ENCODE results near the gene CLPX. TPM values are rescaled to one million over a fixed set of nuclear protein-coding genes. Genes with fewer than 3 reads are reported as not detected.

CLPX gene
- total RNA-seq, 1 donor from 2014 or later = 58.7 TPM

DNA sequence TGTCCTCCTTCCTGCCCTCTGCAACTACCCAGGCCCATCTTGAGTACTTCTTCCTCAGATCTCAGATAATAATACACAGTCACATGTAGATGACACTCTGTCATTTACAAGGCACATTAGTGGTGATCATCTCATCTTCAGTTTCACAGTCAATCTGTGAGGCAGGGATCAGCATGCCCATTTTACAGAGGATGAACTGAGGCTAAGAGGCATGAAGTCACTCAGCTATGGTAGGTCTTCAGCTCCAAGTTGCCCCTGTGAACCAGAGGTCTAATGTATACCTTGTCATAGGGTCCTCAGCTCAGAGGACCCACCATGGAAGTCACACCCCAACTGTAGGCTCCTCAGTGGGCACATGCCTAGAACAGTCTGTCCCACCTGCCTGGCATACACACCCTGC, 30.4 kb upstream of the CLPX start:
- Mint-ChIP-seq H3K36me3 (no peaks in the 10 kb centered on the region), H3K4me3 (no peak overlapping the region), H3K27ac (no peak overlapping the region), H3K27me3 (ENCODE audit: low read depth) (no peaks in the 10 kb centered on the region), H3K9me3 (no peaks in the 10 kb centered on the region), H3K4me1 (peaks cover 14% of the 10 kb centered on the region)
- TF ChIP-seq, protein P1, sequence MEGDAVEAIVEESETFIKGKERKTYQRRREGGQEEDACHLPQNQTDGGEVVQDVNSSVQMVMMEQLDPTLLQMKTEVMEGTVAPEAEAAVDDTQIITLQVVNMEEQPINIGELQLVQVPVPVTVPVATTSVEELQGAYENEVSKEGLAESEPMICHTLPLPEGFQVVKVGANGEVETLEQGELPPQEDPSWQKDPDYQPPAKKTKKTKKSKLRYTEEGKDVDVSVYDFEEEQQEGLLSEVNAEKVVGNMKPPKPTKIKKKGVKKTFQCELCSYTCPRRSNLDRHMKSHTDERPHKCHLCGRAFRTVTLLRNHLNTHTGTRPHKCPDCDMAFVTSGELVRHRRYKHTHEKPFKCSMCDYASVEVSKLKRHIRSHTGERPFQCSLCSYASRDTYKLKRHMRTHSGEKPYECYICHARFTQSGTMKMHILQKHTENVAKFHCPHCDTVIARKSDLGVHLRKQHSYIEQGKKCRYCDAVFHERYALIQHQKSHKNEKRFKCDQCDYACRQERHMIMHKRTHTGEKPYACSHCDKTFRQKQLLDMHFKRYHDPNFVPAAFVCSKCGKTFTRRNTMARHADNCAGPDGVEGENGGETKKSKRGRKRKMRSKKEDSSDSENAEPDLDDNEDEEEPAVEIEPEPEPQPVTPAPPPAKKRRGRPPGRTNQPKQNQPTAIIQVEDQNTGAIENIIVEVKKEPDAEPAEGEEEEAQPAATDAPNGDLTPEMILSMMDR (IDR thresholded peaks at IDR 0.05; ENCODE audit: unreplicated experiment) = no peak
- DNase-seq (ENCODE audit: low spot score in 2 of 2, unreplicated experiment in 2 of 2) = no peak

DNA sequence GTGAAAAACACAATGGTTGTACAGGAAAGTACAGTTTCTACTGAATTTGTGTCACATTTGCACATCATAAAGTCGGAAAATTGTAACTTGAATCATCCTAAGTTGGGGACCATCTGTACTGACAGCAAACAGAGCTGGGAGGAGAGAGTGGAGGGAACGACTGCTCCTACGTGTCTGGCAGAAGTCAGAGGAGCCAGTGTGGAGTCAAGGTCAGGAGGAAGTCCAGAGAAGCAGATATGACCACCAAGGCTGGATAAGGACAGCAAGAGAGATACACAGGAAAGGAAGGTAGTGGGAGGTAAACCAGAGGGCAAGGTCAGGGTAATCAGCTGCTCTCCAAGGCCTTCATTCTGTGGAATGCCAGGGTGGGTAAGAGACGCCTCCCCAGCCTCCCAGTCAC, 28.9 kb upstream of the CLPX start:
- no peak overlapping the region for H3K4me3 Mint-ChIP-seq
- H3K4me1 Mint-ChIP-seq = peaks cover 29% of the 10 kb centered on the region
- DNase-seq (ENCODE audit: low spot score in 2 of 2, unreplicated experiment in 2 of 2) = no peak
- TF ChIP-seq, protein P1 (IDR thresholded peaks at IDR 0.05; ENCODE audit: unreplicated experiment) = no peak
- H3K36me3 Mint-ChIP-seq = no peaks in the 10 kb centered on the region
- H3K27me3 Mint-ChIP-seq (ENCODE audit: low read depth) = no peaks in the 10 kb centered on the region
- no peak overlapping the region for H3K27ac Mint-ChIP-seq
- no peaks in the 10 kb centered on the region for H3K9me3 Mint-ChIP-seq

DNA sequence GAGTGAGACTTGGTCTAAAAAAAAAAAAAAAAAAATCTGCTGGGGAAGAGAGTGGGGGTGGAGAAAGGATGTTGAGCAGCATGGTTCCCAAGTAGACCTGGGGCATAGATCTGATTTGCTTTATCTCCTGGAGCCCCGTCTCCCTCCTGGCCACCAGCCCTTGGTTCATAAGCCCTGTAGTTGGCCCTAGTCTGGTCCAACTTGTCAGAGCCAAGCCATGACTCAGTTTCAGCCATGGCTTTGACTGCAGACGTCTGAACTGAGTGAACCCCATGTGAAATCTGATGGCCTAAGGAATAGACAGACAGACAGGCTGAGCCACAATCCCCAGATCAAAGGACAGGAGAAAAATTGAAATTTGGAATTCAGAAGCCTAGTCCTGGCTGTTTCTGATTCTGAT, 28.1 kb upstream of the CLPX start:
- no peak for DNase-seq (ENCODE audit: low spot score in 2 of 2, unreplicated experiment in 2 of 2)
- H3K36me3 Mint-ChIP-seq = no peaks in the 10 kb centered on the region
- H3K4me1 Mint-ChIP-seq = peaks cover 31% of the 10 kb centered on the region
- H3K9me3 Mint-ChIP-seq = no peaks in the 10 kb centered on the region
- no peak overlapping the region for H3K27ac Mint-ChIP-seq
- no peak overlapping the region for H3K4me3 Mint-ChIP-seq
- TF ChIP-seq, protein P1 (IDR thresholded peaks at IDR 0.05; ENCODE audit: unreplicated experiment) = no peak
- no peaks in the 10 kb centered on the region for H3K27me3 Mint-ChIP-seq (ENCODE audit: low read depth)

DNA sequence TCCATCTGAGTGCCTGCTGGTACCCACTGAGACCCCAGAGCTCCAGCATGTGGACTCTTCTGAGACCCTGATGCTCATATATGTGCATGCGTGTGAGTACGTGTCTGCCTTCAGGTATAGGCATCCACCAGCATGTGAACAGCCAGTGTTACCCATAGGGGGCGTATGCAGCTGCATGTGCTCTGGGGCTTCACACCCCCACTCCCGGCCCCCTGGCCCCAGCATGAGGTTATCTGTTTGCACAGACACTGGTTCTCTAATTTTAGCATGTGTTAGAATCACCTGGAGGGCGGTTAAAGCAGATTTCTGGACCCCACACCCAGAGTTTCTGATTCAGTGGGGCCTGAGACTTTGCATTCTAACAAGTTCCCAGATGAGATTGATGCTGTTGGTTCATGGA, 27.0 kb upstream of the CLPX start:
- DNase-seq (ENCODE audit: low spot score in 2 of 2, unreplicated experiment in 2 of 2) = no peak
- TF ChIP-seq, protein P1 (IDR thresholded peaks at IDR 0.05; ENCODE audit: unreplicated experiment) = no peak
- Mint-ChIP-seq H3K9me3 (no peaks in the 10 kb centered on the region), H3K4me3 (no peak overlapping the region), H3K36me3 (no peaks in the 10 kb centered on the region), H3K27me3 (ENCODE audit: low read depth) (no peaks in the 10 kb centered on the region), H3K27ac (no peak overlapping the region), H3K4me1 (peaks cover 31% of the 10 kb centered on the region)

DNA sequence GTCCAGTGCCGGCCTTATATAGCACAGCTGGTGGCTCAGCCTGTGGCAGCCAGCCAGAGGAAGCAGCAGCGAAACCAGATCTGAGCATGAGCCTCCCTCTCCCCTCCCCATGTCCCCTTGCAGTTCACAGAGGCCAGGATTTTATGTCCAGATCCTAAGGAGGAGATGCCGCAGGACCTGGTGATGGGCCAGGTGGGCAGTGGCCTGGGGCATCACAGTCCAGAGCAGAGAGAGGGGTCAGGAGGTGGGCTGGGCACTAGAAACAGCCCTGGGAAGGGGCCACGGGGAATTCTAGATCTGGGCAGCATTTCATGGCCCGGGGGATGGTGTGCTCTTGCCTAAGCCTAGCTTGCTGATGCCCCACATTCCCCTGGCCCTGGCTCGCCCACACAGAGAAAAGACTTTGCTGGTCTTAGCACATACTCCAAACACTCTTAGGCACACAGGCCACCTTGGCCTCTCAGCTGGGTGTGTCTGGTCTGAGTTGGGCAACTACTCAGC, 26.4 kb upstream of the CLPX start:
- H3K4me3 Mint-ChIP-seq = no peak overlapping the region
- TF ChIP-seq, protein P1 (IDR thresholded peaks at IDR 0.05; ENCODE audit: unreplicated experiment) = no peak
- DNase-seq (ENCODE audit: low spot score in 2 of 2, unreplicated experiment in 2 of 2) = no peak
- peaks cover 31% of the 10 kb centered on the region for H3K4me1 Mint-ChIP-seq
- no peaks in the 10 kb centered on the region for H3K27me3 Mint-ChIP-seq (ENCODE audit: low read depth)
- no peaks in the 10 kb centered on the region for H3K9me3 Mint-ChIP-seq
- H3K27ac Mint-ChIP-seq = no peak overlapping the region
- H3K36me3 Mint-ChIP-seq = no peaks in the 10 kb centered on the region
